HG02943 (cell line): ENCODE data around the gene ERVFRD-1.
"Not testable (repeated sequence)": the region's sequence is repeated elsewhere in the genome, so short reads cannot be mapped to it uniquely, and the experiment has no call there.

ENCODE experiments used
- ATAC-seq: cut with Tn5 transposase; IDR thresholded peaks from one replicate; pipeline ENCODE4 v1.9.1; 2021; ENCODE audit warnings: mild to moderate bottlenecking, low read depth, moderate library complexity; ENCODE audit not compliant: unreplicated experiment

ERVFRD-1 gene

DNA sequence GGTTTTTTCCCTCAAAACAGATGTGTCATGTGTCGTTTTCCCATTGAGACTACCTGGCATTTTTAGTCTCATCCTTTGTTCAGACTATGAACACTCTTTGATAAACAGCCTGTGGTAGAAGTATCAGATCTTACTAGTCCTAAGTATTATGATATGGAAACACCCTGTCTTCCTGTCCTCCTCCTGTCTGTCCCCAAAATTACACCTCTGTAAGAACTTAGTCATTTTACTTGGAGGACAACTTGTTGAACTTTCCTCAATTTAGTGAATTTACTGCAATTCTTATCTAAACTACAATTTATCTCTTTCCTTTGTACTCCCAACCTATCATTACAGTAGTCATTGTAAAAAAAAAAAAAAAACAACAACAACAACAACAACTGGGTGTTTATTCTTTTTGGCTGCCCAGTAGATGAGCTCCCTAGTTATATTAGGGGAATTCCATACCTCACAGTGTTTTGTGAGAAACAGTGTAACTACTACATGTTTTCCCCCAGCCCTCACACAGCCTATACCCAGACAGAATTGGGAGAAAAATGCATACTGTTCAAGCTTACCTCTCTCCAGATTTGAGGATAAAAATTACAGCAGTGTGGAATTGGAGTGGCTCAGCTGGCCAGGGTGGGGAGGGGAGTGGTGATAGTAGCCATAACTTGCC lies 18.5 kb upstream of the ERVFRD-1 start:
- no peak for ATAC-seq

DNA sequence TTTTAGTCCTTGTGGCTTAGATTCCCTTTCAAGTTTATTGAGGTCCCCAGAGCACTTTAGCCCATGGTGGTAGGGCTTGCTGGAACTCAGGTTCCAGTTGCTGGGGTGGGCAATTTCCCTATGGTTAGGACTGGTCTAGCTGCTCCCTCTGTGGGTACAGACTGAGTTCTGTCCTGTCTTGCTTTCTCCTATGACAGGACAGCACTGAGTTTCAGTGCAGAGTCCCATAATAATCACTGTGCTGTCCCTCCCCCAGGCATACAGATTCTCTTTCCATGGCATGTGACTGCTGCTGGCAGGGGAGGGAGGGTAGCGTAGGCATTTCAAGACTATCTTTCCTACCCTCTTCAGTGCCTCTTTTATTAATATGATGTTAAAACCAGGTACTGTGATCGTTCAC lies 17.1 kb upstream of the ERVFRD-1 start:
- no peak for ATAC-seq

DNA sequence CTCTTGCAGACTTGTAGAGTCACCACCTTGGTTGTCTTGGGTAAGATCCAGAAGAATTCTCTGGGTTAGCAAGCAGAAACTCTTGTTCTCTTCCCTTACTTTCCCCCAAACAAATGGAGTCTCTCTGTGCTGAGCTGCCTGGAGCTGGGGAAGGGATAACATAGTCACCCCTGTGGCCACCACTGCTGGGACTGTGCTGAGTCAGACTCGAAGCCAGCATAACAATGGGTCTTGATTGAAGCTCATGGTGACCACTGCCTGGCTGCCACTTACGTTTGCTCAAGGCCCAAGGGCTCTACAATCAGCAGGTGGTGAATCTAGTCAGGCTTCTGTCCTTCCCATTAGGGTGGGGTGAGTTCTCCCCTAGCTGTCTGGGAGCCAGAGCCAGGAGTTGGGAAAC lies 15.4 kb upstream of the ERVFRD-1 start:
- no peak for ATAC-seq

DNA sequence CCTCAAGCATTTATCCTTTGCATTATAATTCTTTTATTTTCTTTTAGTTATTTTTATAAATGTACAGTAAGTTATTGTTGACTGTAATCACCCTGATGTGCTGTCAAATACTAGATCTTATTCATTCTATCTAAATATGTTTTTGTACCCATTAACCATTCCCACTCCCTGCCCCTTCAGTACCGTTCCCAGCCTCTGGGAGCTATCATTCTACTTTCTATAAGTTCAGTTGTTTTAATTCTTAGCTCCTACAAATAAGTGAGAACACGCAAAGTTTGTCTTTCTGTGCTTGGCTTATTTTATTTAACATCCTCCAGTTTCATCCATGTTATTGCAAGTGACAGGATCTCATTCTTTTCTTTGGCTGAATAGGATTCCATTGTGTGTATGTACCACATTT lies 12.5 kb upstream of the ERVFRD-1 start:
- ATAC-seq, result no peak

DNA sequence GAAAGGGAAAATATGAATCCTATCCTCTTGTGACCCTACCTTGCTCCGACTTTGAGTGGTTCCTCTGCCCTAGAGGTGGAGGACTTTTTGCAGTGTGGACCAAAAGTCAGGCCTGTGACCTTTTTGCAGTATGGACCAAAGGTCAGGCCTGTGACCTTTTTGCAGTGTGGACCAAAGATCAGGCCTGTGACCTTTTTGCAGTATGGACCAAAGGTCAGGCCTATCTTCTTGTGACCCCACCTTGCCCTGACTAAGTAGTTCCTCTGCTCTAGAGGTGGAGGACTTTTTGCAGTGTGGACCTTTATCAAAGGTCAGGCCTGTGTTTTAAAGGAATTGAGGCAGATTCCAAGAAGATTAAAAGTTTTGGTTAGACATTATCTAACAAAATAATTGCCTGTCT lies 10.9 kb upstream of the ERVFRD-1 start:
- no peak for ATAC-seq

DNA sequence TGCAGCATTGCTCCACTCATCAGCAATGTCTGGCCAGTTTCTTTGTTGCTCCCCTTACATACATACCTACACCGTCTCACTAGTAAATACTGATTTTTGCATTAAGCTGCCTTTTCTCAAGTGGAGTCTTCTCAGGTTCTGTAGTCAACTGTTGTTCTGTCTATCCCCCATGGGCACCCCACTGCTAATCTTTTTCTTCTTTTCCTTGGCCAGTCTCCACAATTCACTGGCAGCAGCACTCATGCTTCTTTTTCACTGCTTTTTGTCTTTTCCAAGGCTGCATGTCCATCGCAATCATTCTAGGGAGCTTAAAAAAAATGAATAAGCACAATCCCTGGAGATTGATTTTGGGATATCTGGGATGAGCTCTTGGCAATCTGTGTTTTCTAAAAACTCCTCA lies 10.3 kb upstream of the ERVFRD-1 start:
- ATAC-seq, result no peak

DNA sequence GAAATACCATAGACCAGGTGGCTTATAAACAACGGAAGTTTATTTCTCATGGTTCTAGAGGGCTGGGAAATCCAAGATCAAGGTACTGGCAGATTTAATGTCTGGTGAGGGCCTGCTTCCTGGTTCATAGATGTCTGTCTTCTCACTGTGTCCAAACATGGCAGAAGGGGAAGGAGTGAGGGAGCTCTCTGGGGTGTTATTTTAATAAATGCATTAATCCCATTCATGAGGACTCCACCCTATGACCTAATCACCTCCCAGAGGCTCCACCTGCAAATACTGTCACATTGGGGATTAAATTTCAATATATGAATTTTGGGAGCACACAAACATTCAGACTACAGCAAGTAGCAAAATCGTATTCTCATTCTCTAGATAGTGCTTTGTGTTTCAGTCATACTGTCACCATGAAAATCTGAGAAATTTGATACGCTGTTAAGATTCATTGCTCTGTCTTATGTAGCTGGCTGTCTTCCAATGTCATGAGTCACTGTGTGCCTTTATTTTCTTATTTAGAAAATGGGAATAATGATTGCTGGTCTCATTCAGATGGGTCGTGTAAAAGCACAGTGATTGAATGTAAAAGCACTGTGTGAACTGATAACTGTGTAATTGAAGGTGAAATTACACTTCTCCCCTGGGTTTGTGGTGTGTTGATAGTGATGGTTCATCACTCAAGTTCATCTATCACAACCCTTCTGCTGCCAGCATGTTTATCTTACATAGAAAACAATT lies 8.9 kb upstream of the ERVFRD-1 start:
- no peak for ATAC-seq

DNA sequence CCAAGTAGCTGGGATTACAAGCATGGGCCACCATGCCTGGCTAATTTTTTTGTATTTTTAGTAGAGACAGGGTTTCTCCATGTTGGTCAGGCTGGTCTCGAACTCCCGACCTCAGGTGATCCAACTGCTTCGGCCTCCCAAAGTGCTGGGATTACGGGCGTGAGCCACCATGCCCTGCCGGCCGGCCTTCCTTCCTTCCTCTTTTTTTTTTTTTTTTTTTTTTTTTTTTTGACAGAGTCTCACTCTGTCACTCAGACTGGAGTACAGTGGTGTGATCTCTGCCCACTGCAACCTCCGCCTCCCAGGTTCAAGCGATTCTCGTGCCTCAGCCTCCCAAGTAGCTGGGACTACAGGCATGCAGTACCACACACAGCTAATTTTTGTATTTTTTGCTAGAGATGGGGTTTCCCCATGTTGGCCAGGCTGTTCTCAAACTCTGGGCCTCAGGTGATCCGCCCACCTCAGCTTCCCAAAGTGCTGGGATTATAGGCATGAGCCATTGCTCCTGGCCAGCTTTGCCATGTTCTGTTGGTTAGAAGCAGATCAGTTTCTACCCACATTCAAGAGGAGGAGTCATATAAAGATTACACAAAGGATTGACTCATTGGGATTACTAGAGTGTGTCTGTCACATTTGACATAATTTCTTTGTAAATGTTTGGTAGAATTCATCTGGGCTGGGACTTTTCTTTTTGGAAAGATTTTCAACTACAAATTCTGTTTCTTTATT lies 4.4 kb upstream of the ERVFRD-1 start:
- not testable (repeated sequence) for ATAC-seq

DNA sequence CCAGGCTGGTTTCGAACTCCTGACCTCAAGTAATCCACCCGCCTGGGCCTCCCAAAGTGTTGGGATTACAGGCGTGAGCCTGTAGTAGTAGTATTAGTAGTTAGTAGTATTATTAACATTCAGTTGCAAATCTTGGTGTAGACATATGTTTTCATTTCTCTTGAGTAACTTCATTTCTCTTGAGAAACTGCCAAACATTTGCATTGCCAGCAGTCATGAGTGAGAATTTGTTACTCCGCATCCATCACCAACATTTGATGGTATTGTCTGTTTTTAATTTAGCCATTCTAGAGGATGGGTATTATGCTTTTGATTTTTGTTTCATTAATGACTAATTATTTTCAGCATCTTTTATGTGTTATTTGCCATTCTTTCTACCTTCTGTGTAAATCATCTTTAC lies 1.5 kb upstream of the ERVFRD-1 start:
- ATAC-seq, result no peak

DNA sequence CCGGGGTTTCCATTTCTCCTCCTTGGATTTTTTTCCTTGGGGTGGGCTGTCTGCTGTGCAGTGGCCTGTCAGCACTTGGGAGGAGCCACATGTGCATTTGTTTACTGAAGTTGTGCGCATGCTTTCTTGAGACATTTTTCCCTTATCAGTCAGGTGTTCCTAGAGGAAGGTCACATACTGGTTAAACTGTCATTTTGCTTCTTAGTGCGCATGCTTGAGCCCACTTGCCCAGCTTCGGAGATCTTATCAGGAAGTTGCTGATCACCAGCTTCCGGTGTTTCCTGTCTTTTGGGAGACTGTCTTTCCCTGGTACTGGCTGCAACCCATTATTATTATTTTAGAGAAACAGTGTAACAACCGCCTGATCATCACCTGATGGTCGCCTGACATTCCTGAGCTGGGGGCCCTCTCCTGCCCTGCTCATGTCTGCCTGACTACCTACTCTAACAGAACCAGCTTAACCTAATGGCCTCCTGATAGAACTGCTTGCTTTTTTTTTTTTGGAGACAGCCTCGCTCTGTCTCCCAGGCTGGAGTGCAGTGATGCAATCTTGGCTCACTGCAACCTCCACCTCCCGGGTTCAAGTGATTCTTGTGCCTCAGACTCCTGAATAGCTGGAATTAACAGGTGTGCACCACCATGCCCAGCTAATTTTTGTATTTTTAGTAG lies 378 bp upstream of the ERVFRD-1 start:
- no peak for ATAC-seq

DNA sequence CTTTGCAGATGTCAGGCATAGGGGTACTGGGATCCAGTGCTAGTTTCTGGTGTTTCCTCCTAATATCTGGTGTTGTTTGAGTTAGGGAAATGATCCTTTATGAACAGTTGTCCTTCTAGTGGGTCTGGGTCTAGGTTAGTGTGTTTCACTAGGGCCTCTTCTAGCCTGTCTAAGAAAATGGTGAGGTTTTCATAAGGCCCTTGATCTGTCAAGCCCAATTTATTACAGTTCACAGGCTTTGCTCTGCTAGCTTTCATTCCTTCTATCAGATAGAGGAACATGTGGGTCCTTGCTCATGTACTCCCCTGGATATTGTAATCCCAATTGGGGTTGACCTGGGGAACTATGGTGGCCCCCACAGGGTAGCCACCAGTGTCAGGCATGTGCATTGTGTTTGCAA lies 2.8 kb downstream of the ERVFRD-1 start:
- no peak for ATAC-seq

DNA sequence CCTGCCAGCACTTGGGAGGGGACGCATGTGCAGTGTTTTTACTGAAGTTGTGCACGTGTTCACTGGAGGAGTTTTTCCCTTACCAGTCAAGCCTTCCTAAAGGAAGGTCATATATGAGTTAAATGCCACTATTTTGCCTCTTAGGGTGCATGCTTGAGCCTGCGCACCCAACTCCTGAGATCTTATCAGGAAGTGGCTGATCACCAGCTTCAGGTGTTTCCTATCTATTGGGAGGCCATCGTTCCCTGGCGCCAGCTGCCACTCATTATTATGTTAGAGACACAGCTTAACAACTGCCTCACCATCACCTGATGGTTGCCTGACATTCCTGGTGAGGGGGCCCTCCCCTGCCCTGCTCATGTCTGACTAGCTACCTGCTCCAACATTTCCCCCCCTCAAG lies 8.5 kb downstream of the ERVFRD-1 start:
- ATAC-seq, result no peak

DNA sequence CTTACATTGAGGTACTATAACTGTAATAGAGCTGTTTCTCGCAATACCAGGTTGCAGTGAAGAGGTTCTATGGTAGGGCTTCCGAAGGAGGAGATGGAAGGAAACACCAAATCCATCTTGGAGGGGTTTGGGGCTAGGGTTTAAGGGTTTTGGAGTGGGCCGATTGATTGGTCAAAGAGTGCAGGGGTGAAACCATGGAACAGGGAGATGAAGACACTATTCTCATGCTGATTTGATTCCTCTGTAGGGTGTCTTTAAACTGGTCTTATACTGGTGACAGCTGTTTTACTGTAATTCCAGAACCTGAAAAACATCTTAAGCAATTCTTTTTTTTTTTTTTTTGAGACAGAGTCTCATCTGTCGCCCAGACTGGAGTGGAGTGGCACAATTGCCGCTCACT lies 10.1 kb downstream of the ERVFRD-1 start:
- ATAC-seq, result no peak

DNA sequence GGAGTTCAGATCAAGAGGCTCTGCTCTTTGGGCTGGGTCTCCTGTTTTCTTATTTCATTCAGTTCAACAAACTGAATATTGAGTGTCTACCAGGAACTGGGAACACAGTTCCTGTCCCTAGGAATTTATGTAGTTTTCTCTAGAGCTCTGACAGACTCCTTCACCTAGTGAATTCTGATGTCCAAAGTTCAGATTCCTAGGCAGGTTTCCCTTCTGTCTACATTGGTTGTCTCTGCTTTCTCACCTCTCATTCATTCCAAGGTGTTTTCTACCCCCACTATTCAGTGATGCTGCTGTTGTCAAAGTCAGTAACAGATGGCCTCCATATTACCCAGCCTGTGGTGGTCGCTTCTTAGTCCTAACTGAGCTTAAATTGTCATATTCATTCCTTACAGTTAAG lies 13.5 kb downstream of the ERVFRD-1 start:
- ATAC-seq, result no peak

DNA sequence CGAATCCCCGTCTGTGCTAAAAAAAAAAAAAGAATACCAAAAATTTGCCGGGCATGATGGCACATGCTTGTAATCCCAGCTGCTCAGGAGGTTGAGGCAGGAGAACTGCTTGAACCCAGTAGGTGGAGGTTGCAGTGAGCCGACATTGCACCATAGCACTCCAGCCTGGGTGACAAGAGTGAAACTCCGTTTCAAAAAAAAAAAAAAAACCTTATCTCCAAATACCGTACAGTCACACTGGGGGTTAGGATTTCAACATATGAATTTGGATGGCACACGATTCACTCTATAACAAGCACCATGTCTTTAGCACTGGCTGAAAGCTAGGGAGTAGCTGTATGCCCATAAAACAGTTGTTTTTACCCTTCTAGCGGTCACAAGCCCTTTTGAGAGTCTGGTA lies 14.0 kb downstream of the ERVFRD-1 start:
- no peak for ATAC-seq

DNA sequence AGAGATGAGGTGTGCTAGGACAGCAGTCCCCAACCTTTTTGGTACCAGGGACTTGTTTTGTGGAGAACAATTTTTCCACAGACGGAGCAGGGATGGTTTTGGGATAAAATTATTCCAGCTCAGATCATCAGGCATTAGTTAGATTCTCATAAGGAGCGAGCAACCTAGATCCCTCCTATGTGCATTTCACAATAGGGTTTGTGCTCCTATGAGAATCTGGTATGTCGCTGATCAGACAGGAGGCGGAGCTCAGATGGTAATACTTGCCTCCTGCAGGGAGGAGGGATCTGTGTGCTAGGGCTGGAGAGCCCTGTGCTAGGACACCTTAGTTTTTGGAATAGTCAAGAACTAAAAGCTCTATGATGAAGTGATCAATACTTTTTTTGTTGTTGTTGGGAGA lies 15.4 kb downstream of the ERVFRD-1 start:
- ATAC-seq, result no peak

DNA sequence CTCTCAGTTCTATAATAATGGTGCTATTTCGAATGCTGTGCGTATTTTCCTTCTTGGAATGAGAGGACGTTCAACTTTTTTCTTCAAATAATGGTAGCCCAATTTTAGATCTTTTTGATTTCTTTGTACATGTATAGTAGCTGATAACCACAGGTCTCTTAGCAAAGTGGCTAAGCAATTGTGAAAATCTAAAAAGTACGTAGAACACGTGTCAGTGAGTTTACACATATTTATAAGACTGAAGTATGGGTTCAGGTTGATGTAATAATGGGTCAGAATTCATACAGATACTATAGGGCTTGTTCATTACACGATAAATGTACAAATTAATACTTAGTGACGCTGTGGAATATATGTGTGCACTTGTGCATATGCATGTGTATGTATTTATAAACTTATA lies 16.6 kb downstream of the ERVFRD-1 start:
- ATAC-seq, result no peak

DNA sequence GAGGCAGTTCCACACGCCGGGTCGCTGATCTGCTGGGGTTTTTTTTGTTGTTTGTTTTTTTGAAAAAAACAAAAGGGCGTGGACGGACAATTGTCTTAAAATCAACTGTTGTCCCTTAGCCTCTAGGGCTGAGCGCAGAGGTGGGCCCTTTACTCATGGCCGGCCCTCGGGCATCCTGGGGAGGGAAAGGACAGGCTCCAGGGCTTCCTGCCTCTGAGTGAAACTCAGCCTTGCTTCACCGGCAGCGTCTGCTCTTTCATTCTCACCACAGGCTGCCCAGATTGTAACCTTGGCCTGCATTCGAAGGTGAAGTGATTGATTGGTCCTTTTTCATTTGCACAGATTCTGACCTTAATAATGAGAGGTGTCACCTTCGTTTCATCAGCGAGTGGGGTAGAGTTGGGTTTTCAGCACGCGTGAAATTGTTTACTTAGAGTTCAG lies 17.1 kb downstream of the ERVFRD-1 start:
- peak; percentile 34 for ATAC-seq

DNA sequence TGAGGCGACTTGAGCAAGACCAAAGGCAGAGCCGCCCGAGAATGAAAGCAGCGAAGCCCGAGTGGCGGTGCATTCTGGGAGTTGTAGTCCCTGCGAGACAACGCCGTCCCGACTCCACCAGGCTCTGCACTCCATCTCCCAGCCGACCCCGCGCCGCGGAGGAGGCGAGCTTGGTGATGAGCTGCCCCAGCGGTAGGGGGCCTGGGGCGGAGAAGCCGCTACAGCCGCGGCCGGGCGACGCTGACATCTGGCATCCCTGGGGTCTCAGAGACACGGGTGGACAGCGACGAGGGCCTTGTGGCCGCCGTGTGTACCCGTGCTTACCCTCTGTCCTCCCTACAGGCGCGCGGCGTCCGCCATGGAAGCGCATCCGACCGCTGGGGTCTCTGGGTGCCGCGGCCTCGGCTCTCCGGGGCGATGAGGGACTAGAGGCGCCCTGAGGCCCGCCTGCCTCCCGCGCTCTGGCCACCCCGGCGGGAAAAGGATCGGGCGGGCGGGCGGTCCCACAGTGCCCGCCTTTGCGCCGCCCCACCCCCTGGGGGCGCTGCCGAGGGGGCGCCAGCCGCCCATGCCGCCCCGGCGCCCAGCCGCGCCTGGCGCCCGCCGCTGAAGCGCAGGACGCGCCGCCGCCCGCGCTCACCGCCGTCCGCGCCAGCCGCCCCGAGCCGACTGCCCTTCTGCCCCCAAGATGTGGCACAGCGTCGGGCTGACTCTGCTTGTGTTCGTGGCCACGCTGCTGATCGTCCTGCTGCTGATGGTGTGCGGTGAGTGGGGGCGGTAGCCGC lies 17.7 kb downstream of the ERVFRD-1 start, which contains the start of gene SMIM13:
Gene SMIM13 (plus strand): TSS at position 209 of the 785 bp plus-strand sequence. CDS start 480 bp downstream, at position 689.
- peak; percentile 86 for ATAC-seq

DNA sequence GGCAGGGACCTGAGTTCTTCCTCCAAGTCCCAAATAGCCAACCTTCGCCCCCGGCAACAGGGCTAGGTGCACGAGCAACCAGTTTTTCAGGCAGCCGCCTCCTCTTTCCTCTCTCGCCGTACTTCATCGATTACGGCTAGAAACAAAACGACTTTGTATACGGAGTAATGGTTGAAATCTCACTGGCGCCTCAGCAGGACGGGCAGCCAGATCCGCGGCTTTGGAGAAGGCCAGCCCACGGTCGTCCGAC lies 18.2 kb downstream of the ERVFRD-1 start:
- peak; percentile 16 for ATAC-seq
